NOMO-1 treated with DMSO at 0.1 percent for 48 hours (cell line): ENCODE measurements around the gene RBMS3.

Source experiments
- DNase-seq: peaks from one replicate; lab custom pipeline; 2025; ENCODE audit not compliant: unreplicated experiment; lab: John Stamatoyannopoulos, UW

The RBMS3 gene

DNA sequence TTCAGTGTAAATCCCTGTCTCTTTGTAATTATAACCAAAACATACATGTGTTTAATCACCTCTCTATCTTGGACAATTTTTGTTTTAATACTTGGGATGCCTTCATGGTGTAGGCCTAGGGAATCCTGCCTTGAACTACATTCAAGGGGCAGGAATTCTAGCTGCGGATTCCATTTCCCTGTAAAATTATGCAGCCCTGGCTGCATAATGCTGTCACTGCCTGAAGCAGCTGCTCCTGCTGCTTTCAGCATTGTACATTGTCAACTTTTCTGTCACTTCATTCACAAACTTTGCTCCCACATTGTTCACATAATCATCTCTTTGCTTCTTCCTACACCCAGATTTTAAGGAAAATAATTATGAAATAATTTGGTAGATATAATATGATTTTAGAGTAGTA, 638.7 kb downstream of the RBMS3 start:
- no peak for DNase-seq

- DNase-seq, result no peak
Observed at GRCh38 chr3:29922992-29923746, 642.3 kb downstream of the RBMS3 start.

DNA sequence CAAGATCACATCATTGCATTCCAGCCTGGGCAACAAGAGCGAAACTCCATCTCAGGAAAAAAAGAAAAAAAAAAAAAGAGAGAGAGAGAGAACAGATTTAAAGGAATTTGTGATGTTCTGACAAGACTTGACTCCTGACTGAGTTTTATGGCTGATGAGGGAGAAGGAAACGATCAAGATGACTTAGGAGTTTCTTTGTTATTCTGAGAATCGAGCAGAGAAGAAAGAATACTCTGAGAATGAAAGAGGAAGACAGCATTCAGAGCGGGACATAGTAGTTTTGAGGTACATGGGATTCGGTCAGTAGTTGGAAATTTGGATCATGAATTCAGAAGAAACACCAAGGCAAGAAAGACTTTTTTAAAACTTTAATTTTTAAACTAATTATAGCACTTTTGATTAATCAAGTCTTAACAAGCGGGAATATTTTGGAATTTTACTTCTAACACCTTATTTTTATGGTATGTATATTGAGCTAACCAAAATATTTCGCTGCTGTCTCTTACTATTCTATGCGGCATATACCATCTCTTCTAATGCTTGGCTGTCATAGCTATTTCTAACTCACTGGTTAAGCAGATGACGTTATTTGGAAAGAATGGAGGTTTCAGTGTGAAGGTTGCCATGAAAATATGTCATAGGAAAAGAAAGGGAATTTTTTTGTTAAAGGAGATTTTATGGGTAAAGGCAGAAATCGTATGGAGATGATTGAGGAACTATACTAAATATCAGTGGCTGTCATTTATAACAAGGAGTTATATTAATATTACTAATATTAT, 644.1 kb downstream of the RBMS3 start:
- no peak for DNase-seq

DNA sequence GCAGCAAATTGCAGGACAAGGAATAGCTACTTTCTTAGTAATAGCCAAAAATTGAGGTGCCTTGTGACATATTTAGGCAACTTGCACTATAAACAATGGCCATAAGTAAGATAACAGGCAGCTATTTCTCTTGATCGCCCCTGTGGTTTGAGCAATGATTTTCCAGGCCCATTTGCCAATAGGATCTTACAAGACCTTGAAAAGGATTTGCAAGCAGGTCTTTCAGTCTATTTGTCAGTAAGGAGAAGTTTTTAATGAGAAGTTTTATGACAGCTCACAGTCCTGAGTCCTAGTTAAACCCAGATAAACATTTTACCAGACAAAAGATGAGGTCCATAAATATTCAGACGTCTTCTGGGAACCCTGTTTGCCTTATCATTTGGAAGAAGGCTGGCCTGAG, 645.5 kb downstream of the RBMS3 start:
- no peak for DNase-seq

GRCh38 chr3:29932696-29933325, 651.9 kb downstream of the RBMS3 start:
- DNase-seq, result no peak

DNA sequence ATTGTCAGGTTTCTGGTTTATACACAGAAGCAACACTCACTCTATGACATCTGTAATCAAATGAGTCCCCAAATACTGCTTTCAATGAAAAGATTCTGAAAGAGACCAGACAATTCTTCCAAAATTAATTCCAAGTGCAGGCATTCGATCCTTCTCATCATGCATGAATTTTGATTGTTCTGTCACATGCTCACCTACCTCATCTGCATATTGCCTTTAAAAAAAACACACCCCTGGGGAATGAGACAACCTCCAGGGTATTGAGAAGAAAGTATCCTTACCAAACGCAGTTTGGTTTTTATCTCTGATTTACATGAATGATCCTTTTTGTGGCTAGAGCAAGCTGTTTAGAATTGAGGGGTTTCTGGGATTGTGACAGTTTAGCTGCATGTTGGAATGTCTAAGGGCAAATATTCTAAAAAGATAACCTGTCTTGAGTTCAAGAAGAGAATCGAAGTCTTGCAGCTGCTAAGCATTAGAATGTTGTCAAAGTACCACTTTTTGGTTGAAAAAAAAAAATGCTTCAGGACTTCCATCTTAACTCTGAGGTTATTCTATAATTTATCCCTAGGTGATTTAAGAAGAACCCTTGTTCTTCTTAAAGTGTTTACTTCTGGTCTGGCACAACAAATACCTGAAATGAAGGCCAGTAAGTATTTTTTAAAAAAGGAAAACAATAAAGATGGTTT, 653.1 kb downstream of the RBMS3 start:
- no peak for DNase-seq

GRCh38 chr3:29934751-29935150, 653.9 kb downstream of the RBMS3 start:
- DNase-seq, result no peak

GRCh38 chr3:29936054-29936453, 655.2 kb downstream of the RBMS3 start:
- DNase-seq, result no peak

- no peak for DNase-seq
Observed at GRCh38 chr3:29936766-29937165, 655.9 kb downstream of the RBMS3 start.

GRCh38 chr3:29937185-29937584, 656.3 kb downstream of the RBMS3 start:
- no peak for DNase-seq

DNA sequence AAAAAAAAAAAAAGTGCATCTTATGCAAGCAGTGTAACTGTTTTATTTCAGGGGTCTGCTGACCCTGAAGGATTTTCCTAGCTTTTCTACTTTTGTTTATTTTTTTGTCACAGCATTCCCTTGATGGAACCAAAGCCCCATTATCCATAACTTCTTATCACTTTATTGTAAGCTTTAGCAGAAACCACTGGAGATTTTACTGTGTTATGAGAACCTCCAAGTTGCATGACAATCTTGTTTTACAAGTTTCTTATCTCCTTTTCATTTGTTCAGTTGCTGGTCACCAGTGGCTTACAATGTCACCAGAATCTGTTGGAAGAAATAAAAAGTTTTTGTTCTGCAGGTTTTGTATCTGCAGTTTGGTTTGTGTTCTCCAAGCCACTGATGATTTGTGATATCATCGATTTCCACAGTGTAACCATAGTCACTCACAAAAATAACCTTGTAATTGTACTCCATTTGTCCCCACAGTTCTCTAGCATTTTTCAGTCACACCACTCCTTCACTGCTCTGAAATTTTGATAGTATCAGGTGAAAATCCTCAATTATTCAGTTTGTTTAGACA, 660.0 kb downstream of the RBMS3 start:
- no peak for DNase-seq

DNA sequence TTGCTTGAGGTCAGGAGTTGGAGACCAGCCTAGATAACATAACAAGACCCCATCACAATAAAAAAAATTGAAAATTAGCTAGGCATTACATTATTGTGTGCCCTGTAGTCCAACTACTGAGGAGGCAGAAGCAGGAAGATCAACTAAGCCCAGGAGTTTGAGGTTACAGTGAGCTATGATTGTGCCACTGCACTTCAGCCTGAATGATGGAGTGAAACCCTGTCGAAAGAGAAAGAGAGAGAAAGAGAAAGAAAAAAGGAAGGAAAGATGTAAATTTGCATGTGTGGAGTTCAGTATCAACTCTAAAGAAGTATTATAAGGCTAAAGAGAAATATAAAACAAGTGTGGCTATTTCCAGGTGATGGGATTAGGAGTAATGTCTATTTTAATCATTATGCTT, 661.4 kb downstream of the RBMS3 start:
- no peak for DNase-seq

DNA sequence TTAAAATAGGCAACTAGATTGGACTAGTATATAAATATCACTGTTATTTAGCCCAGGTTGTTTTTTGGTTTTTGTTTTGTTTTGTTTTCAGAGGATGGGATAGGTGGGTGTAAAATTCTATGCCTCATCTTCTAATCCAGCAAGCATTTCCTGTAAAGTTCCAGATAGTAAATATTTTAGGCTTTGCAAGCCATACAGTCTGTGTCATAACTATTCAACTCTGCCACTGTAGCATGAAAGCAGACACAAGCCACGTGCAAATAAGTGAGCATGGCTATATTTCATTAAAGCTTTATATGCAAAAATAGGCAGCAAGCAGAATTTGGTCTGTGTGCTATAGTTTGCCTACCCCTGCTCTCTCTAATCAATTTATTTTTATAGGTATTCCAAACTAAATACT, 668.3 kb downstream of the RBMS3 start:
- no peak for DNase-seq

GRCh38 chr3:29949940-29950616, 669.2 kb downstream of the RBMS3 start:
- DNase-seq, result no peak

DNA sequence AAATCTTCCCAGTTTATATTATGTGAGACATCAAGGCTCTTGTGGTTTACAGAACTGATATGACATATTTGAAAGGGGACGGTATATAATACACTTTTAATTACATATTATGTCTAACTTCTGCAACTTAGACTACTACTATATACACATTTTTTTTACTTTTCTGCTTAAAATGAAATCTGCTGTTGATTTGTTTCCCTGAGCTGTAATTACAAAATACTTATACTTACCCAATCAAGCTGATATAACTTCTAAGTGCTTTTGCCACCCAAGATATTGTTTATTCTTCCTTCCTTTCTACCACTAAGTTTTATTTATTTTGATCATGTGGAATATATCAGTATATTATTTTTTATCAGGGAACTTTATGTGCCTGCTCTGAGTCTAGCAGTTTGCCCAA, 671.6 kb downstream of the RBMS3 start:
- no peak for DNase-seq

DNA sequence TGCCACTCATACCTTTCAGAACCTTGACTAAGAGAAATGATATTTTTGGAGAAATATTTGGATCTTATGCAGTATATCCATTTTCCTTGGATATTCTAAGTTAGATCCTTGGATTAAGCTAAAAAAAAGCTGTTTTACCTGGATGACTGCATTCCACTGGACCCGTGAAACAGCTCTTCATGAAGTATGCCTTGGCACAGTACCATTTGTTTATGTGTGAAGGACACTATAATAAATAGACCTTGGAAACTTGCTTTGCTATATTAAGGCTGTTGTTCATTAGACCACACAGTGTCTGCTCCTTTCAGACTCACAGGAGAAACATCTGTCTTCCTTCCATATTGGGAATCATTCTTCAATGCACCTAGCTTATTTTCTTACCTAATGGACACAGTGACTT, 674.5 kb downstream of the RBMS3 start:
- DNase-seq, result no peak

DNA sequence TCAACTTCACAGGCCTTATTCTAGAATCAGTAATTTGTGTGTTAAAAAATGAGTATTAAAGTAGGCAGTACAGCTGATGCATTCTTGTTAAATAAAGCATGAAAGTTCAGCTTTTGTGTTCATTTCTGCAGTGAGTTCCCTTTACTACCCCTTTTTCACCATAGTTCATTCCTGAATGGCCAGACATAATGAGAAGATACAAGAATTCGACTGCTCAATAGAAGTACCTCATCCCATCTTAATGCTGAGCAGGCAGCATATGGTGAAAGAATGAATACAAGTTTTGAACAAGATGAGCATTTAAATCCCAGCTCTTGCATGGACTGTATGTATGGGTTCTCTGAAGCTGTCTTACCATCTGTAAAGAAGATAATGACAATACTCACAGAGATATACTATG, 677.9 kb downstream of the RBMS3 start:
- no peak for DNase-seq

GRCh38 chr3:29971895-29972294, 691.0 kb downstream of the RBMS3 start:
- DNase-seq, result no peak

DNA sequence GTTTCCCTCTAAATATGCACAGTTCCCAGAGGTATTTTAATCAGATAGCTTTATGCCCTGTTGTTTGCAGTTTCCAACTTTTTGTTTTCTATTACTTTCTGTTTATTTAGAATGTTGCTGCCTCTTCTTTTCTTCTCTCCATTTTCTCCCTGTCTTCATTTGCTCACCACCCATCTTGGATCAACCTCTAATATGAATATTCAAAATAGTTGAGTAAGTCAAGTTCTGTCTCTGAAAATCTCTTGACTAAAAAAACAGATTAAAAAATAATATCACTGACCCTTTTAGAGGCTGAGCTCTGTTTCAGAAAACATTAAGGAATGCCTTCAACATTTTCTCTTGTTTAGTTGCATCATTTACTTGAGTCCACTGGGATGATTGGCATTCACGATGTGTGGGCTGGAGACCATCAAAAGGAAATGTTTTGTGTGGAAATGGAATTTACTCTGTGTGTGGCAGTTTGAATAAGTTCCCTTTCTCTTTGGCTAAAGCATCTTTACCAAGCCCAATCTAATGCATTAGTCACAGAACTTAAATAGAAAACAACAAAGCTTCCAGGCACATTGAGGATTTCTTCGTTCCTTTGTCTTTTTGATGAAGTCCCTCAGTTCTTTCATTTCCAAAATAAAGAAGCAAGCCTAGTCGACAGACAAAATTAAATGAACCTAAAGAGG, 691.6 kb downstream of the RBMS3 start:
- no peak for DNase-seq

DNA sequence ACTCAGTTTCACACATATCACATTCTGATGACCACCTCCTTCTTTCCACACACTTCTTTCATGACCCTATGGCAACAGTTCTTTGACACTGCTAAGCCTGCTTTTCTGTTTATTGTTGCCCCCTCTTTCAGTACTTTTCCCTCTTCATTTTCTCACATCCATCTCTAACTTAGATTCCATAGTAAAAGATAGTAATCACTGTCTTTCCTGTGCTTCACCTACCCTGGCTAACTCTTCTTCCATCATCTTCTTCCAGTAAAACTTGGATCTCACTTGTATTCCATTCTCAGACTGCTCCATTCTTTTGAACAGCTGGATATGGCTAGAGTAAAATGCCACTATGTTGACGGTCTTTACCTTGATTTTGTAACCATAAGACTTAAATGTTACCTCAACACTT, 692.9 kb downstream of the RBMS3 start:
- DNase-seq, result no peak
